Subcutaneous adipose tissue (tissue), 4 donors: ENCODE data around the gene CXCL16. TPM values are rescaled to one million over a fixed set of nuclear protein-coding genes. Genes with fewer than 3 reads are reported as not detected.

ENCODE experiments used
- CTCF ChIP-seq: fragments of 450-650 bp; IDR thresholded peaks from one replicate; pipeline ENCODE4 v1.5.1; 2016; ENCODE audit warnings: low read depth, mild to moderate bottlenecking, control low read depth, antibody characterized with exemption, moderate library complexity
- total RNA-seq, 4 donors: library from RNA; depleted of rRNA; stranded (reverse); fragments of >200 nt; gene quantifications; one replicate each; pipeline ENCODE4 v1.1.0, GENCODE V29; 2016

CXCL16 gene
- total RNA-seq, result 100 to 1,000 TPM in 1 of 4 donors, 10 to 100 TPM in 1, 1 to 10 TPM in 2; 9.0 to 108 (median 12.9) TPM

DNA sequence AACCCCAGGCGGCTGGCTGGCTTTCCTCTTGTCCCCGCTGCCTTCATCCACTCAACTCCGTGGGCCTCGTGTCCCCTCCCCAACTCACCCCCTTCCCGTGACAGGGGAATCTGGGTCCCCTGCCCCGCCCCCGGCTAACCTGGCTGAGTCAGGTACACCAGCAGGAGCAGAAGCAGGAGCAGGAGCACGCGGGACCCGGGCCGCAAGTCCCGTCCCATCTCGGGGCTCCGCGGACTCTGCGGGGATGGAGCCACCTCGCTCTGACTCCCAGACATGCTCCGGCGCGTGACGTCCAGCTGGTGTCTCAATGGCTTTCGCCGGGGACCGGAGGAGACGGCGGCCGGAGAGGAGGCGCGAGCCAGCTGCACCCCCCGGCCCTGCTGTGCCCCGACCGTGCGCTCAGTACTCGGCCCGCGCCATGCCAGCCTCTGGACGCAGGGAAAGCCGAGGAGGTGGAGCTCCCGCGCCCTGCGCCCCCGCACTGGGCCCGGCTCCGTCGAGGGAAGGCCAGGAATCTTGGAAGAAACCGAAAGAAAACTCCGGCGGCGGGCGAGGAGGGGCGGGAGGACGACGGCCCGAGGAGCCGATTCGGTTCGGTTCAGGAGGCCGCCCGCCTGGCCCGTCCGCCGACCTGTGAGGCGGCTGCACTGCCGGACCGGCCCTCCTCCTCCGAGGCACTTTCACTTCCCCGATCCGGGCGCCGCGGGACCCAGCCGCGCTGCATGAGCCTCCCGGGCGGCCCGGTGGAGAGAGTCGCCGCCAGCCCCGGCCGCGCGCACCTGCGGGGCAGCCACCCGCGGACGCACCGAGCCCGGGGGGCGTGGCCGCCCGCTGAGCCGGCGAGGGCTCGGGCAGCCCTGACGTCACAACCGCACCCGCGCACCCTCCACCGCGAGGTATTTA is at the start of gene CXCL16, which contains the start of gene ZMYND15:
Gene CXCL16, minus strand, starts transcription at position 807 of the 903 bp plus-strand sequence. Its CDS starts 589 bp downstream, at position 218.
Gene ZMYND15, plus strand, starts transcription at position 712 of the 903 bp plus-strand sequence. CDS start 716 bp downstream, outside the sequence.
- no peak for TF ChIP-seq CTCF

GRCh38 chr17:4788807-4789700 is 49.3 kb upstream of the CXCL16 start, which contains the start of gene GLTPD2:
Gene GLTPD2, plus strand, starts transcription at chr17:4788964. Its CDS starts 48 bp downstream, at chr17:4789012.
- TF ChIP-seq CTCF, result no peak

DNA sequence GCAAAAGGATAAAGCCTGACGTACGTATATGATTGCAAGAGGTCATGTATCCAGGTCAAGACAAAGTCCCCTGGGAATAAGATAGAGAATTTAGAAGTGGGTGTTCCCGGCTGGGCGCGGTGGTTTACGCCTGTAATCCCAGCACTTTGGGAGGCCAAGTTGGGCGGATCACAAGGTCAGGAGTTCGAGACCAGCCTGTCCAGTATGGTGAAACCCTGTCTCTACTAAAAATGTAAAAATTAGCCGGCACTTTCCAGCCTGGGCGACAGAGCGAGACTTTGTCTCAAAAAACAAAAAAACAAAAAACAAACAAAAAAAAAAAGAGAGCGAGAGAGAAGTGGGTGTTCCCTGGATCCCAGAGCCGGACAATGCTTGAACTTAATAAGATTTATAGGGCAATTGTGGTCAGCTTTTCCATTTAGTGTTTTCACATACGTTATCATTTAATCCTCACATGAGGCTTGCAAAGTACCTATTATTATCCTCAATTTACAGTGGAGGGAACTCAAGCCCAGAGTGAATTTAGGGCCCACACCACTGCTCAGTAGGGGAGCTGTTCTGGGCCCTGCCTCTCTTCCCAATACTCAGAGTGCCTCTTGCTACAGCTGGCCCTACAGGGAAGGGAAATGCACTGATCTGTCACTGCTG is 48.6 kb upstream of the CXCL16 start:
- TF ChIP-seq CTCF, result no peak

GRCh38 chr17:4786516-4786915 is 46.8 kb upstream of the CXCL16 start:
- no peak for TF ChIP-seq CTCF

DNA sequence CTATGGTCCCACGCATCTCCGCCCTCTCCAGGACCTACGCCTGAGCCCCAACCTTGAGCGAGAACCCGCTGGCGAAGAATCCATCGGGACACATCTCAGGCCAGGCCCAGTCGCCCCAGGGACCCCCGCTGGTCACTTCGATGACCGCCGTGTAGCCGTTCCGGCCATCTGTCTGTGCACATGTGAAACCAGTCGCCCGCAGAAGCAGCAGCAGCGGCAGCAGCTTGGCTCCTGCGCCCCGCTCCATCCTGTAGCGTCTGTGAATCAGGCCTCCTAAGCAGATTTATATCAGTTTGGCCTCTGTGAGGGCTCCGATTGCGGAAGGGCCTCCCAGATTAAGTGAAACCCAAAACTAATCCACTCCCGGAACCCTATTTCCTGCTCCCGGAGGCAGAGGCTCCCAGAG is 46.4 kb upstream of the CXCL16 start, which contains the start of gene VMO1:
Gene VMO1, minus strand, starts transcription at position 259 of the 406 bp plus-strand sequence. Its CDS starts 12 bp downstream, at position 247.
- TF ChIP-seq CTCF, result no peak

DNA sequence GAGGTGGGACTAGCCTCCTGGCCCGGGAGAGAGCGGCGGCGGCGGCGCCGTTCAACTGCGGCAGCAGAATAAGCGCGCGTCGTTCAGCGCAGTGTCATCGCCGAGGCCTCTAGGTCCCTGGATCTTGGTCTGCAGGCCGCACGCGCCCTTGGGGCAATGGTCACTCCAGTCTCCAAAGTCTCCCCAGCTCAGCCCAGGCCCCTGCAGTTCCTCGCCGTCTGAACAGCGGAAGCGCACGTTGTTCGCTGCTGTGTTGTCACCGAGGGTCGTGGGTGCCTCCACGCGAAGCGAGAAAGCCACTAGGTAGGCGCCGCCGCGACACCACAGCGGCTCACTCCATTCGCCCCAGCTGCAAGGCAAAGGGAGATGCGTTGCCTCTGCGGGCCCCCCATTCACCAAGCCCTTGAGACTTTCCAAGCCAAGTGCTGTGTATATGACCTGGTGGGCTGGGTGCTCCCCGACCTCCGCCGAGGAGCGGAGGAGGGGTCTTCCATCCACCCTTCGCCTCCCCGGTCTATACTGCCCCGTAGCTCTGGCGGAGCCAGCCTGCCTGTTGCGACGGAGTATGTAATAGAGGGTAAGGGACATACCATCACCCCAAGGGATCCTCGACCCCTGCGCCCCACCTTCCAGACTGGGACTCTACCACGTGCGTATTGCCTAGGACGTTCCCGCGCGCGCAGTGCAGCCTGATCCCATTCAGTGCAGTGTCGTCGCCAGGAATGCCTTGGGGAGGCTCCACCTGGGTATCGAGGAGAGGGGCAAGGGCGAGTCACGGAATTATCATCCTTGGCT is 45.8 kb upstream of the CXCL16 start:
- TF ChIP-seq CTCF, result no peak
